Common myeloid progenitor, CD34-positive (primary cell): Measurements from ENCODE around the gene RNASE11.
A peak's percentile ranks its signal among the peaks of the same experiment; 100 is the strongest.

Experiments
- CTCF ChIA-PET: fragments of 350-600 bp; sonication (Branson Sonifier 250); formaldehyde crosslinking; loops from one replicate; lab custom pipeline; 2021; ENCODE audit warnings: antibody characterized with exemption; lab: Charles Lee
- POLR2A ChIA-PET: fragments of 350-600 bp; sonication (Branson Sonifier 250); formaldehyde crosslinking; loops from one replicate; lab custom pipeline; 2021; ENCODE audit warnings: antibody characterized with exemption; lab: Charles Lee
- DNase-seq, 3 donors: peaks; one replicate each; pipeline versions ENCODE4 v3.0.0 to v3.0.0-alpha.2; 2013
- H3K27ac ChIP-seq, 2 experiments: 1 replicate in 1 of 2; 2 replicates in 1 of 2; pipeline ENCODE4 v1.7.0; 2013; ENCODE audit warnings: inconsistent platforms in 2 of 2, low read length in 2 of 2, mild to moderate bottlenecking in 2 of 2, low read depth in 1 of 2, moderate library complexity in 1 of 2; ENCODE audit not compliant: severe bottlenecking in 2 of 2, insufficient read depth in 1 of 2, poor library complexity in 1 of 2
- H3K27me3 ChIP-seq, 5 experiments: replicated peaks in 2 of 5; 1 replicate in 3 of 5; 2 replicates in 2 of 5; pipeline versions ENCODE4 v1.6.1 to v1.7.0; 2013; ENCODE audit warnings: low read length in 4 of 5, mild to moderate bottlenecking in 2 of 5, moderate library complexity in 2 of 5, inconsistent platforms in 1 of 5; ENCODE audit not compliant: insufficient read depth in 5 of 5, control insufficient read depth in 4 of 5
- H3K36me3 ChIP-seq, 4 experiments: 1 replicate in 2 of 4; 2 replicates in 2 of 4; pipeline versions ENCODE4 v1.6.1 to v1.7.0; 2013; ENCODE audit warnings: low read length in 3 of 4, control low read depth in 1 of 4, mild to moderate bottlenecking in 1 of 4; ENCODE audit not compliant: control insufficient read depth in 4 of 4, insufficient read depth in 4 of 4
- H3K4me1 ChIP-seq, 4 experiments: 1 replicate in 3 of 4; 2 replicates in 1 of 4; pipeline versions ENCODE4 v1.6.1 to v1.7.1; 2013; ENCODE audit warnings: low read length in 3 of 4, mild to moderate bottlenecking in 3 of 4, control low read depth in 1 of 4, inconsistent platforms in 1 of 4, moderate library complexity in 1 of 4; ENCODE audit not compliant: control insufficient read depth in 4 of 4, insufficient read depth in 4 of 4; ENCODE audit errors: control extremely low read depth in 1 of 4
- H3K4me3 ChIP-seq, 7 experiments: 1 replicate in 4 of 7; 2 replicates in 3 of 7; pipeline versions ENCODE4 v1.5.1 to v1.7.0; 2013; ENCODE audit warnings: mild to moderate bottlenecking in 7 of 7, low read length in 6 of 7, moderate library complexity in 6 of 7, inconsistent platforms in 2 of 7, low read depth in 2 of 7, control low read depth in 1 of 7; ENCODE audit not compliant: insufficient read depth in 4 of 7, control insufficient read depth in 1 of 7; ENCODE audit errors: extremely low read depth in 1 of 7
- H3K9me3 ChIP-seq, 5 experiments: 1 replicate in 4 of 5; 2 replicates in 1 of 5; pipeline versions ENCODE4 v1.6.1 to v1.7.1; 2013; ENCODE audit warnings: low read length in 4 of 5, mild to moderate bottlenecking in 2 of 5, inconsistent platforms in 1 of 5, low read depth in 1 of 5, moderate library complexity in 1 of 5; ENCODE audit not compliant: control insufficient read depth in 4 of 5, insufficient read depth in 2 of 5; ENCODE audit errors: control extremely low read depth in 1 of 5
- WGBS: methylation state at CpG from one replicate; pipeline ENCODE4 v1.1.5; 2013; ENCODE audit not compliant: insufficient coverage; 5-methylcytosine and 5-hydroxymethylcytosine counted together

Gene RNASE11

DNA sequence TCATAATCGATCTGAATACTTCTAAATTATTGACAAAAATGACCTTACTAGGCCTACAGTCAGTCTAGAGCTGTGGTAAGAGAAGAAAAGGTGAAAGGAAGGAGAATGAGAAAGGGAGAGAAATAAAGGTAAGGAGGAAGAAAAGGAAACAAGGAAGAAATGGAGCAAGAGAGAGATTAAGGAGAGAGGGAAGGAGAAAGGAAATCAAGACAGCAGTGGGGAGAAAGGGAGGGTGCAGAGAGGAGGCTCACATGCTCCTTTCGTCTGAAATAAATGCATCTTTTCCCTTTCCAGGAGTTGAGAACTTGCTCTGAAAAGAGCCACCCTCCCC lies 30.6 kb downstream of the RNASE11 start:
- H3K9me3 ChIP-seq = no peaks in the 10 kb centered on the region
- H3K27me3 ChIP-seq = no peaks in the 10 kb centered on the region
- no peak for DNase-seq
- WGBS = no CpG with 5 or more reads among the region's 2 CpGs
- POLR2A ChIA-PET = no interaction called here
- no peak overlapping the region for H3K27ac ChIP-seq
- CTCF ChIA-PET = interaction anchor here (1.5 to 2.7 kb wide), 2 partner anchors 10 to 50 kb away, joined by 4 to 6 read pairs; no protein-coding TSS in a partner anchor
- H3K4me3 ChIP-seq = no peak overlapping the region
- no peaks in the 10 kb centered on the region for H3K36me3 ChIP-seq
- H3K4me1 ChIP-seq = peaks cover 0 to 2% (median 0%) of the 10 kb centered on the region in 4 experiments

DNA sequence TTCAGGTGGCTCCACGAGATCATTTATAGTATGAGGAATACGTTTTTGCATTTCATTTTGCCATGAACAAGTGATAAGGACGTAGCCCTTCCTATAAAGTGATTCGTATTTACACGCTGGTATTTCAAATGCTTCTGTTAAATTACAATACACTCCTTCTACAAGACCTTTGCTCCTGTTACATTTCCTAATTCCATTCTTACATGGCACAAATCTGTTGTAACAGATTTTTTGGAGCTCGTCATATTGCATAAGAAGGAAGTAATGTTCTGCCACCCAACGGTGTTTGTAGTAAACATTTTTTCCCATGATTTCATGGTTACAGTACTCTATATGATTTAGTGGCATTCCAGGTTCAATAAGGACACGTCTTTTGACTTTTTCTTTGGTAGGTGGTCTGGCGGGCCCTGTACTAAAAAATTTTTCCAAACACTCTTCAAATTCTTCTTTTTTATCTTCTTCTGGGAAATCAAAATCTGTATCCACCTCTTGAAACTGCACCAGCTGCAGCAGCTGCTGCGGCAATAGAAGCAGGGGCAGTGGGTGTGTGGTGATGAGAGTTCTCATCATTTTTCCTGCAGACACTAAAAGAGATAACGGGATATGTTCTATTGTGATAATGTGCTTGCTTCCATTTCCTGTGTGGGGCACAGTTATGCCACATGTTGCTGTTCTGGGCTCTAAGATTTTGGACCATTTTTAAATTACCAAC lies 31.1 kb downstream of the RNASE11 start:
- 94% methylated on average over 2 of the region's 11 CpGs for WGBS
- ChIA-PET CTCF (interaction anchor here (1.5 to 2.7 kb wide), 2 partner anchors 10 to 50 kb away, joined by 4 to 6 read pairs; no protein-coding TSS in a partner anchor), POLR2A (no interaction called here)
- no peak overlapping the region for H3K27ac ChIP-seq
- peaks cover 0 to 2% (median 0%) of the 10 kb centered on the region in 4 experiments for H3K4me1 ChIP-seq
- no peaks in the 10 kb centered on the region for H3K36me3 ChIP-seq
- H3K4me3 ChIP-seq = no peak overlapping the region
- no peaks in the 10 kb centered on the region for H3K27me3 ChIP-seq
- no peaks in the 10 kb centered on the region for H3K9me3 ChIP-seq
- peak in 1 of 3 donors; percentile 28 for DNase-seq

DNA sequence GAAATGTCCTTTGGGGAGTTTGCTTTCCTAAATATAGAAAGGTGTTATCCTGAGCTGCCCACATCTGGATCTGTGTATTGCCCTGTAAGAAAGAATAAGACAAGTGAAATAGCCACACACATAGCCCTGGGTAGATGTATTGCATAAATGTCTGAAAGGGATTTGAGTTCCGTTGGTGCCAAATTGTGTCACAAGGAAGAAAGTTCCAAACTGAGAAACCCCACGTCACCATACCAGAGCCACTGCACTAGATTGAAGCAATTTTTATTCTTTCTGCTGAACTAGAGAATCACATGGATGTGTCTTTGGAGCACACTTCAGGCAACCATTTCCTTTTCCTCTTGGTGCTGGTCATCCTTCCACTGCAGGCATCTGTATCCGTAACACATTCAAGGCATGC lies 32.0 kb downstream of the RNASE11 start:
- POLR2A ChIA-PET = no interaction called here
- no peaks in the 10 kb centered on the region for H3K36me3 ChIP-seq
- no peak overlapping the region for H3K27ac ChIP-seq
- peaks cover 0 to 2% (median 0%) of the 10 kb centered on the region in 4 experiments for H3K4me1 ChIP-seq
- no peak for DNase-seq
- H3K9me3 ChIP-seq = no peaks in the 10 kb centered on the region
- H3K27me3 ChIP-seq = no peaks in the 10 kb centered on the region
- H3K4me3 ChIP-seq = no peak overlapping the region
- WGBS = 100% methylated on average over 2 of the region's 3 CpGs
- CTCF ChIA-PET = interaction anchor here (1.5 to 2.7 kb wide), 2 partner anchors 9 to 51 kb away, joined by 4 to 6 read pairs; no protein-coding TSS in a partner anchor

DNA sequence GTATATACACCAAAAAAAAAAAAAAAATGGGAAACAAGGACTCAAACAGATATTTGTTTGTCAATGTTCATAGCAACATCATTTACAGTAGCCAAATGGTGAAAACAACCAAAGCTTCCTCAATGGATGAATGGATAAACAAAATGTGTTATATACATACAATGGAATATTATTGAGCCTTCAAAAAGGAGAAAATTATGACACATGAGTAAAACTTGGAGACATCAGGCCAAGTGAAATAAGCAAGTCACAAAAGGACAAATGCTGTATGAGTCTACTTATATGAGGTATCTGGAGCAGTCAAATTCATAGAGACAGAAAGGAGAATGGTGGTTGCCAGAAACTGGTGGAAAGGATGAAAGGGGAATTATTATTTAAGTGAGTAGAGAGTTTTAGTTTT lies 34.8 kb downstream of the RNASE11 start:
- Histone ChIP-seq H3K36me3 (no peaks in the 10 kb centered on the region), H3K27me3 (no peaks in the 10 kb centered on the region), H3K27ac (no peak overlapping the region), H3K9me3 (no peaks in the 10 kb centered on the region), H3K4me1 (peaks cover 0 to 2% (median 0%) of the 10 kb centered on the region in 4 experiments), H3K4me3 (no peak overlapping the region)
- ChIA-PET POLR2A (interaction anchor here (0.7 kb wide), 1 partner anchor 22 kb away, joined by 3 read pairs; no protein-coding TSS in a partner anchor), CTCF (interaction anchor here (0.6 kb wide), 1 partner anchor 166 kb away, joined by 3 read pairs; no protein-coding TSS in a partner anchor)
- no peak for DNase-seq

DNA sequence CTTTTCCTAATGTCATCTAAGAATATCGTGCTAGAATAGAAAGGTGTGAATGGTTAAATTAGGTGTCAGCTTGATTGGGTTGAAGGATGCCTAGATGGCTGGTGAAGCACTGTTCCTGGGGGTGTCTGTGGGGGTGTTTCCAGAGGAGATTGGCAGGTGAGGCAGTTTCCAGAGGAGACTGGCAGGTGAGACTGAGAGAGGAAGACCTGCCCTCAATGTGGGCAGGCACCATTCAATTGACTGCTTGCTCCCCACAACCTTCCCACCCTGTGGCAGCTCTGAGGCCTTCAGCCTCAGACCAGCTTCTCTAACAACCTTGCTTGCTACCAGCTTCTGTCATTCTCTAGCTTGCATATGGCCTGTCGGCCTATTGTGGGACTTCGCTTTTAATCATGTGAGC lies 36.2 kb downstream of the RNASE11 start:
- Histone ChIP-seq H3K4me3 (no peak overlapping the region), H3K9me3 (no peaks in the 10 kb centered on the region), H3K36me3 (no peaks in the 10 kb centered on the region), H3K27me3 (no peaks in the 10 kb centered on the region), H3K27ac (no peak overlapping the region), H3K4me1 (no peaks in the 10 kb centered on the region)
- DNase-seq = no peak
- 100% methylated on average over 2 of the region's 3 CpGs for WGBS
- ChIA-PET POLR2A (no interaction called here), CTCF (interaction anchor here (0.9 kb wide), 1 partner anchor 39 kb away, joined by 3 read pairs; the partner anchor contains the start of gene RNASE12)

DNA sequence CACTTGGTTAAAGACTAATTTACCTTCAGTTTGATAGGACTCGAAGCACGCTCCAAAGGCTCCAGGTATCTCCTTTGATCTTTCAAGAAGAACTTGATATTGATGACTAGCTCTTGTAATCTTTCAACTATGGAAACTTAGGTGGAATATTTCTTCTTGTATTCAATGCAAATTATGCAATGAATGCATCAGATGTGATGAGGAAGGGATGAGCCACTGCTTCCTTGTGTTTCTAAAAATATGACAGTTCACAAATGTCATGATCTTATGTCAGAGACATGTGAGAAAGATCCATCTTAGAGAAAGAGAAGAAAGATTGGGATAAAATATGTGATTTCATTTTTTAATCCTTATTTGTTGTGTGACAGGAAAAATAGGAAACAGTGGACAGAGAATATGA lies 36.9 kb downstream of the RNASE11 start:
- Histone ChIP-seq H3K27me3 (no peaks in the 10 kb centered on the region), H3K4me3 (no peak overlapping the region), H3K9me3 (no peaks in the 10 kb centered on the region), H3K27ac (no peak overlapping the region), H3K4me1 (no peaks in the 10 kb centered on the region), H3K36me3 (no peaks in the 10 kb centered on the region)
- ChIA-PET POLR2A (no interaction called here), CTCF (interaction anchor here (0.9 kb wide), 1 partner anchor 40 kb away, joined by 3 read pairs; the partner anchor contains the start of gene RNASE12)
- DNase-seq = no peak
- no CpG with 5 or more reads among the region's 2 CpGs for WGBS

DNA sequence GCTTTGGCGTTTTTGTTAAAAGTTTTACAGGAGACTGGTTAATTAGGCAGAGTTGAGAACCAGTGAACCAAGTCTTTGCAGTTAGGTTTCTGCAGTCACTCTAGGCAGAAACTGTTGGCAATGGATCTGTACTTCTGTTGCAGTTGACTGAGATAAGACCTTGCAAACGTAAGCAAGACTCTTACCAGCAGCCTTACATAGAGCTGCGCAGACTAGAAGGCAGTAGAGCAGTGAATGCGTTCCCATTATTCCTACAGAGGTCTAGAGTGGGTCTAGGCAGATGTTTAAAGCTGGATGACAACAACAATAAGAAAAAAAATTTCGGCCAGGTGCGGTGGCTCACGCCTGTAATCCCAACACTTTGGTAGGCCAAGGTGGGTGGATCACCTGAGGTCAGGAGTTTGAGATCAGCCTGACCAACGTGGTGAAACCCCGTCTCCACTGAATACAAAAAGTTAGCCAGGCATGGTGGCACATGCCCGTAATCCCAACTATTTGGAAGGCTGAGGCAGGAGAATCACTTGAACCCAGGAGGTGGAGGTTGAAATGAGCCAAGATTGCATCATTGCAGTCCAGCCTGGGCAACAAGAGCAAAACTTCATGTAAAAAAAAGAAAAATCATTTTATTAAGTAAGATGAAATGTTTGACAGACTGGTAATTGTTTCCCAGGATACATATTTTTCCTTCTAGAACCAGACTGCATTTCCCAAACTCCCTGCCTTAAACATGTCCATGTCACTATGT lies 39.2 kb downstream of the RNASE11 start:
- Histone ChIP-seq H3K27me3 (no peaks in the 10 kb centered on the region), H3K36me3 (no peaks in the 10 kb centered on the region), H3K4me1 (no peaks in the 10 kb centered on the region), H3K9me3 (no peaks in the 10 kb centered on the region), H3K4me3 (no peak overlapping the region), H3K27ac (no peak overlapping the region)
- 96% methylated on average over 10 of the region's 10 CpGs for WGBS
- ChIA-PET CTCF (interaction anchor here (1.0 to 1.9 kb wide), 2 partner anchors 10 to 18 kb away, joined by 4 to 6 read pairs; no protein-coding TSS in a partner anchor), POLR2A (no interaction called here)
- no peak for DNase-seq
